ENCODE results near the gene GMDS.
"Not testable (repeated sequence)": the region's sequence is repeated elsewhere in the genome, so short reads cannot be mapped to it uniquely, and the experiment has no call there.

The GMDS gene

GRCh38 chr6:1669996-1670395 lies 575.4 kb downstream of the GMDS start:
- Histone ChIP-seq H3K9me3 (ENCODE audit: control insufficient read depth, low read length) (no peaks in the 10 kb centered on the region), H3K36me3 (ENCODE audit: control insufficient read depth, insufficient read depth, low read length) (no peaks in the 10 kb centered on the region), H3K4me3 (ENCODE audit: extremely low read depth, insufficient read depth, low read length, poor library complexity, severe bottlenecking) (no peak overlapping the region), H3K4me1 (ENCODE audit: control insufficient read depth, insufficient read depth, low read length, poor library complexity, severe bottlenecking) (no peaks in the 10 kb centered on the region), H3K27ac (ENCODE audit: low read depth, low read length, severe bottlenecking) (no peak overlapping the region)
- WGBS, 2 experiments (ENCODE audit: insufficient coverage in 2 of 2), result 92 to 95% methylated on average over 4 of the region's 11 CpGs

GRCh38 chr6:1668456-1668855 lies 576.9 kb downstream of the GMDS start:
- H3K4me1 ChIP-seq (ENCODE audit: control insufficient read depth, insufficient read depth, low read length, poor library complexity, severe bottlenecking); H3K27ac ChIP-seq (ENCODE audit: low read depth, low read length, severe bottlenecking); H3K9me3 ChIP-seq (ENCODE audit: control insufficient read depth, low read length); H3K4me3 ChIP-seq (ENCODE audit: extremely low read depth, insufficient read depth, low read length, poor library complexity, severe bottlenecking); H3K36me3 ChIP-seq (ENCODE audit: control insufficient read depth, insufficient read depth, low read length): not testable (repeated sequence)
- WGBS, 2 experiments (ENCODE audit: insufficient coverage in 2 of 2), result 83 to 89% methylated on average over 1 to 3 of the region's 5 CpGs

GRCh38 chr6:1667805-1668175 lies 577.6 kb downstream of the GMDS start:
- no peaks in the 10 kb centered on the region for H3K9me3 ChIP-seq (ENCODE audit: control insufficient read depth, low read length)
- H3K27ac ChIP-seq (ENCODE audit: low read depth, low read length, severe bottlenecking), result no peak overlapping the region
- H3K36me3 ChIP-seq (ENCODE audit: control insufficient read depth, insufficient read depth, low read length), result no peaks in the 10 kb centered on the region
- 100% methylated on average over 1 of the region's 4 CpGs; no CpG with 5 or more reads in 1 of the 2 experiments for WGBS, 2 experiments (ENCODE audit: insufficient coverage in 2 of 2)
- H3K4me1 ChIP-seq (ENCODE audit: control insufficient read depth, insufficient read depth, low read length, poor library complexity, severe bottlenecking), result no peaks in the 10 kb centered on the region
- H3K4me3 ChIP-seq (ENCODE audit: extremely low read depth, insufficient read depth, low read length, poor library complexity, severe bottlenecking), result no peak overlapping the region

- Histone ChIP-seq H3K9me3 (ENCODE audit: control insufficient read depth, low read length) (no peaks in the 10 kb centered on the region), H3K36me3 (ENCODE audit: control insufficient read depth, insufficient read depth, low read length) (no peaks in the 10 kb centered on the region), H3K4me3 (ENCODE audit: extremely low read depth, insufficient read depth, low read length, poor library complexity, severe bottlenecking) (no peak overlapping the region), H3K4me1 (ENCODE audit: control insufficient read depth, insufficient read depth, low read length, poor library complexity, severe bottlenecking) (no peaks in the 10 kb centered on the region), H3K27ac (ENCODE audit: low read depth, low read length, severe bottlenecking) (no peak overlapping the region)
- WGBS, 2 experiments (ENCODE audit: insufficient coverage in 2 of 2), result 91 to 93% methylated on average over 3 to 6 of the region's 6 CpGs
Observed at GRCh38 chr6:1667012-1667804, 578.2 kb downstream of the GMDS start.

- H3K4me3 ChIP-seq (ENCODE audit: extremely low read depth, insufficient read depth, low read length, poor library complexity, severe bottlenecking), result no peak overlapping the region
- no peaks in the 10 kb centered on the region for H3K9me3 ChIP-seq (ENCODE audit: control insufficient read depth, low read length)
- 60 to 100% methylated on average over 1 of the region's 2 CpGs for WGBS, 2 experiments (ENCODE audit: insufficient coverage in 2 of 2)
- H3K27ac ChIP-seq (ENCODE audit: low read depth, low read length, severe bottlenecking), result no peak overlapping the region
- H3K36me3 ChIP-seq (ENCODE audit: control insufficient read depth, insufficient read depth, low read length), result no peaks in the 10 kb centered on the region
- no peaks in the 10 kb centered on the region for H3K4me1 ChIP-seq (ENCODE audit: control insufficient read depth, insufficient read depth, low read length, poor library complexity, severe bottlenecking)
Observed at GRCh38 chr6:1665214-1665613, 580.2 kb downstream of the GMDS start.

- no peaks in the 10 kb centered on the region for H3K9me3 ChIP-seq (ENCODE audit: control insufficient read depth, low read length)
- no peaks in the 10 kb centered on the region for H3K36me3 ChIP-seq (ENCODE audit: control insufficient read depth, insufficient read depth, low read length)
- WGBS, 2 experiments (ENCODE audit: insufficient coverage in 2 of 2), result 75 to 88% methylated on average over 3 of the region's 6 CpGs
- no peaks in the 10 kb centered on the region for H3K4me1 ChIP-seq (ENCODE audit: control insufficient read depth, insufficient read depth, low read length, poor library complexity, severe bottlenecking)
- no peak overlapping the region for H3K27ac ChIP-seq (ENCODE audit: low read depth, low read length, severe bottlenecking)
- H3K4me3 ChIP-seq (ENCODE audit: extremely low read depth, insufficient read depth, low read length, poor library complexity, severe bottlenecking), result no peak overlapping the region
Observed at GRCh38 chr6:1664329-1664728, 581.1 kb downstream of the GMDS start.

DNA sequence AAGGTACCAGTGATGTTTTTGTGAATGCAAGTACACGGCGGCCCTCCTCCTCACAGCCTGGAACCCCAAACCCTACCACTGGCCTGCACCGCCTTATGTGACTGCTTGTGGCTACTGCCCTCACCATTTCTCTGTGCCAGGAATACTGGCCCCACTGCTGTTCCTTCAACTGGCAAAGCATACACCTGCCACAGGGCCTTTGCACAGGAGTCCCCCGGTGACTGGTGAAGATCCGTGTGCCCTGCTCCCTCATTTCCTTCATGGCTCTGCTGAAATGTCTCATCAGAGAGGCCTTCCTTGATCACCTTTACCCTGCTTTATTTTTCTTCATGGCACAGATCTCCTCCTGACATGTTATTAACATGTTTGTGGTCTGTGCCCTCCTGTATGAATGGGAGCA lies 581.9 kb downstream of the GMDS start:
- no peaks in the 10 kb centered on the region for H3K36me3 ChIP-seq (ENCODE audit: control insufficient read depth, insufficient read depth, low read length)
- H3K9me3 ChIP-seq (ENCODE audit: control insufficient read depth, low read length), result no peaks in the 10 kb centered on the region
- WGBS, 2 experiments (ENCODE audit: insufficient coverage in 2 of 2), result 88 to 89% methylated on average over 4 to 5 of the region's 5 CpGs
- no peak overlapping the region for H3K27ac ChIP-seq (ENCODE audit: low read depth, low read length, severe bottlenecking)
- no peaks in the 10 kb centered on the region for H3K4me1 ChIP-seq (ENCODE audit: control insufficient read depth, insufficient read depth, low read length, poor library complexity, severe bottlenecking)
- H3K4me3 ChIP-seq (ENCODE audit: extremely low read depth, insufficient read depth, low read length, poor library complexity, severe bottlenecking), result no peak overlapping the region

DNA sequence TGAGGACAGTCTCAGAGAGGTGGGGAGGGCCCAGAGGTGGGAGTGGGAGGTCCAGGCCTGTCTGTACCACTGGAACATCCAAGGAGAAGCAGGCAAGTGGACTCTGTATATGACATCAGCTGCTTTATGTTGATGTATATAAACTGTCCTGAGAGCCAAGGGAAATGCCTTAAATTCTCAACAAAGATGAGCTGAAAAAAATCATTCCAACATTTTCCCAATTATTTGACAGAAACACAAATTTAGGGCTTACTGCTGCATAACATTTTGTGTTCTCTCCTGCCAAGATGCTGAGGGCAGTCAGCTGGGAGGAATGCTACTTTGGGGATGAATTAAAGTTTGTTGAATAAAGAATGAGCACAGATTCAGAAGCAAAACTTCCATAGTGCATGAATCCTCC lies 582.9 kb downstream of the GMDS start:
- Histone ChIP-seq H3K36me3 (ENCODE audit: control insufficient read depth, insufficient read depth, low read length) (no peaks in the 10 kb centered on the region), H3K4me3 (ENCODE audit: extremely low read depth, insufficient read depth, low read length, poor library complexity, severe bottlenecking) (no peak overlapping the region), H3K27ac (ENCODE audit: low read depth, low read length, severe bottlenecking) (no peak overlapping the region), H3K4me1 (ENCODE audit: control insufficient read depth, insufficient read depth, low read length, poor library complexity, severe bottlenecking) (no peaks in the 10 kb centered on the region), H3K9me3 (ENCODE audit: control insufficient read depth, low read length) (no peaks in the 10 kb centered on the region)

DNA sequence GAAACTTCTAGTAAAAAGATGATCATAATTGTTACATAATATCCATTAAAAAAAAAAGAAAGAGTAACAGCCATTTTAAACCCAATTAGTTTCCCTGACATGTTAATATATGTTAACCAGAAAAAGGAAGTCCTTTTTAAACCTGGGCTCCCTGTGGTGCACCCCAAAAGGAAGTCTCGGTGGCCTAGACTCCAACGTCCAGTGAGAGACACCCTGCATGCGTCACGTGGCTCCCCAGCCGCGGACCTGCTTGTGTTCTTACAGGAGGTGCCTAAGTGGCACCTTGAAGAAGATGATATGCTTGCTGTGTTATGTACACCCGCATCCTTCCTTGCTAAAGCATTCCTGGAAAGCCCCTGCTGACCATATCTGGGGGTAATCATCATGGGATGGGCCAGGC lies 585.6 kb downstream of the GMDS start:
- Histone ChIP-seq H3K4me1 (ENCODE audit: control insufficient read depth, insufficient read depth, low read length, poor library complexity, severe bottlenecking) (no peaks in the 10 kb centered on the region), H3K4me3 (ENCODE audit: extremely low read depth, insufficient read depth, low read length, poor library complexity, severe bottlenecking) (no peak overlapping the region), H3K27ac (ENCODE audit: low read depth, low read length, severe bottlenecking) (no peak overlapping the region), H3K9me3 (ENCODE audit: control insufficient read depth, low read length) (no peaks in the 10 kb centered on the region), H3K36me3 (ENCODE audit: control insufficient read depth, insufficient read depth, low read length) (no peaks in the 10 kb centered on the region)
- whole genome bisulfite sequencing, 2 experiments (ENCODE audit: insufficient coverage in 2 of 2), result 92% methylated on average over 6 to 7 of the region's 7 CpGs

GRCh38 chr6:1658212-1659005 lies 587.0 kb downstream of the GMDS start:
- Histone ChIP-seq H3K9me3 (ENCODE audit: control insufficient read depth, low read length) (no peaks in the 10 kb centered on the region), H3K27ac (ENCODE audit: low read depth, low read length, severe bottlenecking) (no peak overlapping the region), H3K4me1 (ENCODE audit: control insufficient read depth, insufficient read depth, low read length, poor library complexity, severe bottlenecking) (no peaks in the 10 kb centered on the region), H3K36me3 (ENCODE audit: control insufficient read depth, insufficient read depth, low read length) (no peaks in the 10 kb centered on the region), H3K4me3 (ENCODE audit: extremely low read depth, insufficient read depth, low read length, poor library complexity, severe bottlenecking) (no peak overlapping the region)
- 96 to 98% methylated on average over 13 to 14 of the region's 15 CpGs for WGBS, 2 experiments (ENCODE audit: insufficient coverage in 2 of 2)

GRCh38 chr6:1657771-1658165 lies 587.6 kb downstream of the GMDS start:
- WGBS, 2 experiments (ENCODE audit: insufficient coverage in 2 of 2), result 70 to 88% methylated on average over 3 to 7 of the region's 7 CpGs

More at GRCh38 chr6:1657771-1658165, 587.6 kb downstream of the GMDS start:
- H3K9me3 ChIP-seq (ENCODE audit: control insufficient read depth, low read length), result no peaks in the 10 kb centered on the region
- H3K4me1 ChIP-seq (ENCODE audit: control insufficient read depth, insufficient read depth, low read length, poor library complexity, severe bottlenecking), result no peaks in the 10 kb centered on the region
- H3K27ac ChIP-seq (ENCODE audit: low read depth, low read length, severe bottlenecking), result no peak overlapping the region
- H3K4me3 ChIP-seq (ENCODE audit: extremely low read depth, insufficient read depth, low read length, poor library complexity, severe bottlenecking), result no peak overlapping the region
- no peaks in the 10 kb centered on the region for H3K36me3 ChIP-seq (ENCODE audit: control insufficient read depth, insufficient read depth, low read length)
